NCI-H1105 (cell line): Measurements from ENCODE around the gene CCL5.

ENCODE experiments used
- DNase-seq: peaks from one replicate; lab custom pipeline; 2025; lab: John Stamatoyannopoulos, UW

The CCL5 gene

DNA sequence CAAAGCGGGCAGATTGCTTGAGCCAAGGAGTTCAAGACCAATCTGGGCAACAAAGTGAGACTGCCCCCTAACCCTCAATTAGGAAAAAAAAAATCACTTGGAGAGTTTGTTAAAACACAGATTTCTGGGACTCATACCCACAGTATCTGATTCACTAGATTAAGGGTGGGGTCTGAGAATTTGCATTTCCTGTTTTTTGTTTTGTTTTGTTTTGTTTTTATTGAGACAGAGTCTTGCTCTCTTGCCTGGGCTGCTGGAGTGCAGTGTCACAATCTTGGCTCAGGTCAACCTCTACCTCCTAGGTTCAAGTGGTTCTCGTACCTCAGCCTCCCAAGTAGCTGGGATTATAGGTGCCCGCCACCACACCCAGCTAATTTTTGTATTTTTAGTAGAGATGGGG lies 12.6 kb downstream of the CCL5 start:
- no peak for DNase-seq

DNA sequence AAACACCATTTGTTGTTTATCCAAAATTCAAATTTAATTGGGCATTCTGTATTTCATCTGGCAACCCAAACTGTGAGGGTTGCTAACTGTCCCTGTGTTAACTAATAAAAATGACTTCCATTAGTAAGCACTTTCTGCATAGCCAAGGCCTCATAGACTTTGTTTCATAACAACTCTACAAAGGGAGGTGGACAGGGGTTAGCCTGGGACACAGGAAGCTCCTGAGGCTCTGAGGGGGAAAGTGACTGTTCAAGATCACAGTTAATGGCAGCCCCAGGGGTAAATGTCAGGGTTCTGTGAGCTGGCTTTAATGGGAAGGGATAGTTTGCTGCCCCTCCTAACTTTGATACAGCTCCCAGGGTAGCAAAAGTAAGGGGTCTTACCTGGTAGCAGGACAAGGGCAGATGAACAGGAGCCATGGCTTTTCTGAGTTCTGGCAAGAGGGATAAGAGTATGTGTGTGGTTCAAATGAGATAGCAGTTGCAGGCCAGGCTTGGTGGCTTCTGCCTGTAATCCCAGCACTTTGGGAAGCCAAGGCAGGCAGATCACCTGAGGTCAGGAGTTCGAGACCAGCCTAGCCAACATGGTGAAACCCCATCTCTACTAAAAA lies 13.7 kb downstream of the CCL5 start:
- DNase-seq = no peak

- no peak for DNase-seq
These were observed 14.5 kb downstream of the CCL5 start for GRCh38 chr17:35865412-35866340.

- DNase-seq = no peak
These were observed 15.3 kb downstream of the CCL5 start for GRCh38 chr17:35864853-35865252.

DNA sequence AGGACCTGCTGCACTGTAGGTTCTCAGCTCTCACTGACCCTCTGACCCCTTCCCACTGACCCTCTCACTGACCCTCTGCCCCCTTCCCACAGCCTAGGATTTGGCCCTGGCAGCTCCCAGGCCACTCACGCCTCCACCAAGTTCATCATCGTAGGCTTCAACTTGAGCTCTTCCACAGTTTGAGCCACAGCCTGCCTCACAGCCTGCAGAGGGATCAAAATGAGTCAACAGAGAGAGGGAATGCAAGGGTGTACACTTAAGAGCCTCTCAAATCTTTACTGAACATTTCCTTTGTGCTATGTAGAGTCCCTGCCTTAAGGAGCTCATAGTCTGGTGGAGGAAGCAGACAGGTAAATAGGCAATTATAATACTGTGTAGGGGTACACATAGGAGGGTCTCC lies 23.6 kb downstream of the CCL5 start:
- no peak for DNase-seq

- DNase-seq = no peak
These were observed 24.2 kb downstream of the CCL5 start for GRCh38 chr17:35855965-35856364.

DNA sequence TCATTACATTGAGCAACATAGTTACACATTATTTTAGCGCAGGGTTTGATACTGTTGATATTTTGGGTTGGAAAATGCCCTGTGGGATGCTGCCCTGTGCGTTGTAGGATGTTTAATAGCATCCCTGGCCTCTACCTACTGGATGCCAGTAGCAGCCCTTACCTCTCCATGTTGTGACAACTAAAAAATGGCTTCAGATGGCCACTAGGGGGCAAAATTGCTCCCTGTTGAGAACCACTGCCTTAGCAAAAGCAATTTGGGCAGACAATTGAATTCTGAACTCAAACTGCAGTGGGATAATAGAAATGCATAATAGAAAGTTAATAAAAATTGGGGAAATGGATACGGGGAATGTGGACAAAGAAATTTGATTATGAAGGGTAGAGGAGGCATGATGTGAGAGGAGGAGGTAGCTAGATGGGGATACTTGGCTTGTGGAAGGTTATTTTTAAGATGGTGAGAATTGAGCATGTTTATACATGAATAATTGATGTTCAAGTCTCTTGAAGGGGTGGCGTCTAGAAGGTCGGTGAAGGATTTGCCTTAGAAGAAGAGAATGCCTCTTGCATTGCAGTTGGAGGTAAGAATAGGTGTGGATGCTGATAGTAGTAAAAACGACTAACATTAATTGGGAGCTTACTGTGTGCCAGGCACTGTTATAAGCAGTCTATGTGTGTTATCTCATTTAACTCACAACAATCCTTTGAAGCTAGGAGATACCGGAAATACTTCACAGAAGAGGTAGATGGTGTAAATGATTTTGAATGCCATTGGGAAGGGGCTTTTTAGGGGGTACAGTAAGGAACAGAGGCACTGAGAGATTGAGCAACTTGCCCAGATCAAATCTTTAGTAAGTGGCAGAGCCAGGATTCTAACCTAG lies 30.5 kb downstream of the CCL5 start:
- DNase-seq = peak; percentile 34

- DNase-seq = no peak
These were observed 32.4 kb downstream of the CCL5 start for GRCh38 chr17:35847633-35848373.

GRCh38 chr17:35847006-35847405 lies 33.2 kb downstream of the CCL5 start:
- no peak for DNase-seq

DNA sequence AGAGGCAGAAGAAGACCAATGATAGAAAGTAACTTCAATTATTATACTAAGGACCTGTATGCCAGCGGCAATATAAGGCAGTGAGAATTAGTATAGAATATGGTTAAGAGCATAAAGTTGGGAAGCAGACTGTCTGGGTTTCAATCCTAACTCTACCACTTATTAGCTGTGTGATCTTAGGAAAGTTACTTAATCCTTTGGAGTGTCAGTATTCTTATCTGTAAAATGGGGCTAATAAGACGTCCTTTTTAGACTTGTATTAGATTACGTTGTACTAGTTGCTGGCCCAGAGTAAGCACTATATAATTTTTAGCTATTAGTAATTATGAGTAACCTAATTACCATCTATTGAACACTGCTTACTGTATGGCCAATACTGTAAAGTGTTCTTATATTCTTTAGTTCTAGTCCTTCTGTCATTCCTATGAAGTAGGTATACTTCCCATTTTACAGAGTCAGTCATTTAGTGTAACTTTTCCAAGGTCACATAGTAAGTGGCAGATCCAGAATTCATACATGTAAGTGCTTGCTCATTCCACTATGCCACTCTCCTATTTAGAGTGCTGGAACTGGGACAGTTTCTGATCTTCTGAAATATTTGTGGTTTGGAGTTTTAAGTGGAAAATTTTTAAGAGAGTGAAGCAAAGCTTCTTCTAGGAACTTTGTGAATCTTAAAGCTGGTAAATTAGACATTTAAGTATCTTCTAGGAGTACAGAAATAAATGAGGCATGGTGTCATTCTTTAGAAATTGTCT lies 33.9 kb downstream of the CCL5 start:
- DNase-seq = no peak

- no peak for DNase-seq
These were observed 35.6 kb downstream of the CCL5 start for GRCh38 chr17:35844547-35844946.

DNA sequence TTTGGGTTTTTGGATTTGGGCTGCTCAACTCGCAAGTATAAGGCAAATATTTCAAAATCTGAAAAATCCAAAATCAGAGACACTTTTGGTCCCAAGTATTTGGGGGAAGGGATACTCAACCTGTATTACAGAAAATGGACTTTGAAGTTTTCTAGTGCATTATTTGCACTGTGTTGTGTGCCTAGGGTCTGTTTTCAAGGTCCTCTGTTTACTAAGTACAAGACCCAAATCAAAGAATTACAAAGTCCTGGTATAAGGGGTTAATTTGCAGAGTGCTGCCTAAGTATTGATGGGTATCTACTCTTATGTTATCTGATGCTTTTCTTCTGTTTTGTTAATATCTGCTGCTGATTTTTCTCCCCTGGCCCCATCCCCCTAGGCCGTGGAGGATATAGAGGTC lies 36.5 kb downstream of the CCL5 start:
- DNase-seq = no peak

GRCh38 chr17:35842239-35842638 lies 37.9 kb downstream of the CCL5 start:
- DNase-seq = no peak

DNA sequence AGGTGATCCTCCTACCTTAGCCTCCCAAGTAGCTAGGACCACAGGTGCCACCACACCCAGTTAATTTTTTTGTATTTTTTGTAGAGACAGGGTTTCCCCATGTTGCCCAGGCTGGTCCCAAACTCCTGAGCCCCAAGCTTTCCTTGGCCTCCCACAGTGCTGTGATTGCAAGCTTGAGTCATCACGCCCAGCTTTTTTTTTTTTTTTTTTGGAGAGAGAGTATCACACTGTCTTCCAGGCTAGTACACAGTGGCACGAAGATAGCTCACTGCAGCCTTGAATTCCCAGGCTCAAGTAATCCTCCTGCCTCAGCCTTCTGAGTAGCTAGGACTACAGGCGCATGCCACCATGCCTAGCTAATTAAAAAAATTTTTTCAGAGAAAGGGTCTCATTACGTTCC lies 38.7 kb downstream of the CCL5 start:
- DNase-seq = no peak

DNA sequence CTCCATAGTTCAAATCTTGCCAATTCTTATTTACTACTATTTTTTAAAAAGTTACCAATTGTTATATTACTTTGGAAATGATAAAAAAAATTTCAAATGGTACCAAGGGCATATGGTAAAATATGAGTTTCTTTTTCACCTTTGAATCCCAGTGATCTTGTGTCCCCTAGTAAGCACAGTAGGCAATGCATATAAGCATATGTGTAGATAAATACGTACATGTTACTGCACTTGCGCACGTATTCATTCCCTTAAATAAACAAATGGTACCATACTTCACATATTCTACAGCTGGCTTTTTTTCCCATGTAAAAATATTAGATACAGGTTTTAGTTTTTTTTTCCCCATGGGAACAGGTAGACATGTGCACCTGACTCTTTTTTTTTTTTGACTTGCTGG lies 39.1 kb downstream of the CCL5 start:
- no peak for DNase-seq

- no peak for DNase-seq
These were observed 55.0 kb downstream of the CCL5 start for GRCh38 chr17:35825206-35825605.
